CD4-positive, alpha-beta T cell treated with Interleukin-6 for 4 hours (primary cell): ENCODE measurements around the gene ZFP92.
"Not testable (repeated sequence)": the region's sequence is repeated elsewhere in the genome, so short reads cannot be mapped to it uniquely, and the experiment has no call there.

Experiments
- DNase-seq: peaks from one replicate; pipeline ENCODE4 v3.0.0-alpha.2; 2020; ENCODE audit warnings: mixed read lengths

The ZFP92 gene, protein sequence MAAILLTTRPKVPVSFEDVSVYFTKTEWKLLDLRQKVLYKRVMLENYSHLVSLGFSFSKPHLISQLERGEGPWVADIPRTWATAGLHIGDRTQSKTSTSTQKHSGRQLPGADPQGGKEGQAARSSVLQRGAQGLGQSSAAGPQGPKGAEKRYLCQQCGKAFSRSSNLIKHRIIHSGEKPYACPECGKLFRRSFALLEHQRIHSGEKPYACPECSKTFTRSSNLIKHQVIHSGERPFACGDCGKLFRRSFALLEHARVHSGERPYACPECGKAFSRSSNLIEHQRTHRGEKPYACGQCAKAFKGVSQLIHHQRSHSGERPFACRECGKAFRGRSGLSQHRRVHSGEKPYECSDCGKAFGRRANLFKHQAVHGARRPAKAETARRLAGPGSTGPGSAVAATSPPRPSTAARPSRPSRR

DNA sequence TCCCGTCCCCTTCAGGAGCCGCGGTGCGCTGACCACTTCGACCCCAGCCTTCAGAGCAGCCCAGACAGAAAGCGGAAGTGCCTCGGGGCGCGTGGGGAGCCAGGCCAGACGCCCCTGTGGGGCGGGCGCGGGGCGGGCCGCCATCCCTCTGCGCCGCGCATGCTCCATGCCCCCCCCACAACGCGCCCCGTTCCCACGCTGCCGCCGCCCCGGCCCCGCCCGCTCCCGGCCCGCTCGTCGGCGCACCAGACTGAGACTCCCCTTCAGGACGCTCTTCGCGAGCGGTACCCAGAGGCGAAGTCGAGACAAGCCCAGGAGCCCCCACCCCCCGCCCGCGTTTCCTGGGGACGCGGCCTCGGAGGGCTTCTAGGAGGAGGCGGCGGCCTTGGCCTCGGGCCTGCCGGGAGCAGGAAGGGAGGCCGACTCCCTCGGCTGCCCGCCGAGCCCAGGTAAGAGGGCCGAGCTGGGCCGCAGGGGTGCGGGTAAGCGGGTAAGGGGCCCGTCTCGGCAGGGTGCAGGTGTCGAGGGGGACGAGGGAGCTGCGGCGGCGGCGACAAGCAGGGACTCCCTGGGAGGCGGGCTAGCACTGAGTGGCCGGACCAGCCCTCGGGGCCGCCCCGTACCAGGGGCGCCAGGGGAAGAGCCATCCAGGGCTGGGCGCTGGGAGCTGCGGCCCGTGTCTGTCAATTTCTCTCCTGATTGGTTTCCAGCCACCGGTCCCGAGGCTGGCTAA, at the start of gene ZFP92:
TSS of gene ZFP92 (plus strand) at position 218 of the 733 bp plus-strand sequence. CDS start 6,851 bp downstream, outside the sequence.
- peak; percentile 55 for DNase-seq

DNA sequence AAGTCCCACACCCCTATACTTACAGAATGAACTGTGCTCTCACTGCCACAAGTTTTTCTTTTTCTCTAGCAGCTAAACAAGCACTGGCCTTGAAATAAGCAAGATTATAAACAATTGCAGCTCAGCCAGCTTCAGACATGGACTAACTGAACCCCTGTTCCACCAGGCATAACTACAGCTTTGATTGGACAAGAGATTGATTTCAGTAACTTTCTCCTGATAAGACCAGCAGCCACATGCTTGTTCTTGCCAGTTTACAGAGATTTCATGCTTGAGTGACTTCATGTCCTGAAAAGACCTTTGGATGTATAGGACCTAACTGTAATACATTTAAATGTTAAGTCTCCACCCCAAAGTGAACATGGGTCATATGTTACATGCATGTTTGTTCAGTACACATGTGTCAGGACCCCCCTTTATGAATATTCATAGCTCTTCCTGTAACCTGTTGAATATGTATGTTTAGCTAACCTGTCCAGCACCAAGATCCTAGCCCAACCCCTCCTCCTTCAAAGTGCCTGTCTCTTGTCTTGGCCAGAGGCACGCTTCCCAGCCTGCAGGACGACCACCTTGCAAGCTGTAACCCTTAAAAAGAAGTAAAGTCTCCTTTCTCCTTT, 49.4 kb upstream of the ZFP92 start:
- DNase-seq = no peak

DNA sequence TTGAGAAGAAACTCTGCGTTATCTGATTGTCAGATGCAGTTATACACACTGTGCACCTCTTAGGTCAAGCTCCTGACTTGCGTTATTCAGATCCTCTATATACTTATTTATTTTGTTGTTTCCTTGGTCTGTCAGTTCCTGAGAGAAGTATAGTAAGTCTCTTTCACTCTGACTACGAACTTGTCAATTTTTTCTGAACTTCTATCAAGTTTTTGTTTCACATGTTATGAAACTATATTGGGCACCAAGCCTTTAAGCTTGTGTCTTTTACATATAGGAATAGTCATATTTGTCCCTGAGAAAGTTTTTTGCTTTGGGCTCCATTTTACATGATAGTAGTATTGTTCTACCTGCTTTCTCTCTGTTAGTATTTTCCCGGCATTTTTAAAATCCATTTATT, 45.6 kb upstream of the ZFP92 start:
- no peak for DNase-seq

DNA sequence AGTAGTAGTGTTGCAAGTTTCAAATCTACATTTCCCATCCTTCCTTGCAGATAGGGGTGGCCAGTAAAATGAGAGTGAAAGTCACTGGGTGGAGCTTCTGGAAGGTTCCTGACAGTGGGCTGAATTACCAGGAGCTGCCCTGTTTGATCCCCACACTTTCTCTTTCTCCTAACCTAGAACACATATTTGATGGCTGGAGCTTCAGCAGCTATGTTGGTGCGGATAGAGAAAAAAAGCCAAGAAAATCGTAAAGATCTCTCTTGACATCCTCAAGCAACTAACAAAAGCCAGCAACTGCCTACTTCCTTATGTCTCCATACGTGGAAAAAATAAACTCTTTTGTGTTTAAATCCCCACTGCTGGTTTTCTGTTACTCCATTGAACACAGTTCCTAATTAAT, 45.2 kb upstream of the ZFP92 start:
- DNase-seq = no peak

DNA sequence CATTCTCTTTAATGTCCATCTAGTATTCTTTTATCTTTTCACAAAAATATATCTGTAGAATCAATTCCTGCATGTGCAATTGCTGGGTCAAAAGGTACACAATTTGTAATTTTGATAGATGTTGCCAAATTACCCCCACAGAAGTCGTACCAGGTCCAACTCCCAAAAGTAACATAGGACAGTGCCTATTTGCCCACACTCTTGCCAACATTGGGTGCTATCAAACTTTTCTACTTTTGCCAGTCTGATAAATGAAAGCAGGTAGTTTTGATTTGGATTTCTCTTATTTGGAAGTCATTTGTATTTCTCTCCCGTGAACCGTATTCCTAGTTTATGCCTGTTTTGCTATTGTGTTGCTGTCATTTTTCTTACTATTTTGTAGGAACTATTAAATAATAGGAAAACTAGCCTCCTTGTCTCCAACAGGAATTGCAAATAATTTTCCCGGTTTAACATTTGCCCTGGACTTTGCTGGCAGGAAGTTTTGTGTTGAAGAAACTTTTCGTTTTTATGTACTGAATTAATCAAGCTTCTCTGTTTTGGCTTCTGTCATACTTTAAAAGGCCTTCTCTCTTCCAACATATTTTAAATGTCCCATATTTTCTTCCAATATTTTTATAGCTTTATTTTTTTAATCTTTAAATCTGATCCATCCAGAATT, 44.3 kb upstream of the ZFP92 start:
- DNase-seq = no peak

DNA sequence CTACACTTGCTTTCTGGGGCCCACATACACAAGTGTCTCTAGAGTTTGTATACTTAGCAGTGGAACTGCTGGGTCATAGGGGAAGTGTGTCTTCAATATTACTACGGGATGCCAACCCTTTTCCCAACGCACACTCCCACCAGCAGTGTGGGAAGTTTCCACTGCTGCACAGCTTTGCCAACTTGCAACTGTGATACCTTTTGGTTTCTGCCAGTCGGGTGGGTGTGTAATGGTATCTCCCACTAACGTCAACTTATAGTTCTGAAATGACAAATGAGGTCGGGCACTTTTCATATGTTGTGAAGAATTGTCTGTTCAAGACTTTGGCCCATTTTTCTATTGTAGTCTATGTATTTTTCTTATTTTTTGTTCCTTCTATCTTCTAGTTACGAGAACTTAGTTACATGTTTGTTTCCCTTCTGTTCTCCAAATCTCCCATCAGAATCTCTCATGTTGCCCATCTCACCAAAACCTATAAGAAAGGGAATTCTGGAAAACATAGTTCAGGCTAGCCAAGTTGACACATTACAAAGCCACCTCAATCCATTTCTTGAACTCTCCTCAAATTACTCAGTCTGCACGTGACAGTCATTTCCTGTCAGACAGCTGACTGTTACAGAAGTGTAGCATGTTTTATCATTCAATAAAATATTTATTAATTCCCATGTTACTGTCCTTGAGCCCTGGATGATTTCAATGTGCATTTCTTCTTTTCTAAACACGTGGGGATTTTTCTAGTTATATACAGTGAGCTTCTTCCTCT, 40.8 kb upstream of the ZFP92 start:
- DNase-seq = no peak

DNA sequence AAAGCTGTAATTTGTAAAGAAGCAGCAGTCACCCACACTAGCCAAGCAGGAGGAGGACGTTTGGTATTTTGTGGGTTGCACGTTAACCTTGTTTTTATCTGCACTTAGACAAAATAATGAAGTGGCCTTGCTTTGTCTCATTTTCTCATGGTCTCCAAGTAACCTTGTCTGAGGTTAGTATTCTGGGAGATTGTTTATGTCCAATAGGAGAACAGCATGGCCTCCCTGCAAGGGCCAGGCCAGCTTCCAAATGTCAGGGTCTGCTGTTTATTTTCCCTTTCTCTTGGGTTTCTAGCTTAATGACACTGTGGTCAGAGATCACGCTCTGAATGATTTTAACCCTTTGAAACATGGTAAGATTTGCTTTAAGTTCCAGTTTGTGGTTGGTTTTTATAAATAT, 40.0 kb upstream of the ZFP92 start:
- no peak for DNase-seq

DNA sequence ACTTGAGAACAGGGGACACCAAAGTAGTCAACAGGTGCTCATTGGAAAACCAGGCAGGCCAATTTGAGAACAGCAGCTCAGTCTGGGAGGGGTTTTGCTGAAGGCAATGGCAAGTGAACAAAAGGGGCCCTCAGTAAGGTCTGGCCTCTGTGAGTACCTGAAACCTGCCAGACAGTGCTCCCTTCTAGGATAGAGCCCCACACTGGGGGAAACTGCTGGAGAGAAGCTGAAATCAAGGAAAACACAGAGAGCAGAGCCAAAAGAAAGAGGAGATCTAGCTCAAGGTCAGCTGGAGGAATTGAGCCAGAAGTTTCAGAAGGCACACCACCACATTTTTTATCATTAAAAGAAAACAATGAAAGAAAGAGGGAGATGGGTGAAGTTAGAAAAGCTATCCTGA, 38.3 kb upstream of the ZFP92 start:
- no peak for DNase-seq

DNA sequence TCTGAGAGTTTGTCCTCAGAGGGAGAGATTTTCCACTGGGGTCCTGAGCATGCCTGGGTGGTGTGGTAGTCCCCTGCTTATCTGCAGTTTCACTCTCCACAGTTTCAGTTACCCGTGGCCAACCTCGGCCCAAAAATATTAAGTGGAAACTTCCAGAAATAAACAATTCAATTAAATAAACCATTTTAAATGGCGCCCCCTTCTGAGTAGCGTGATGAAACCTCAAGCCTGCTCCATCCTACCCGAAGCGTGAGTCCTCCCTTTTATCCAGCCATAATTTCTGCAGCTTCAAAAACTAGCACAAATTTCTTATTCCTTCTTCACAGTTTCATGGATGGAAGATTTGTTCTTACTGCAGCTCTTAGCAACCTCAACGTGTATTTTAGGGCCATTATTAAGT, 36.8 kb upstream of the ZFP92 start:
- DNase-seq = no peak

DNA sequence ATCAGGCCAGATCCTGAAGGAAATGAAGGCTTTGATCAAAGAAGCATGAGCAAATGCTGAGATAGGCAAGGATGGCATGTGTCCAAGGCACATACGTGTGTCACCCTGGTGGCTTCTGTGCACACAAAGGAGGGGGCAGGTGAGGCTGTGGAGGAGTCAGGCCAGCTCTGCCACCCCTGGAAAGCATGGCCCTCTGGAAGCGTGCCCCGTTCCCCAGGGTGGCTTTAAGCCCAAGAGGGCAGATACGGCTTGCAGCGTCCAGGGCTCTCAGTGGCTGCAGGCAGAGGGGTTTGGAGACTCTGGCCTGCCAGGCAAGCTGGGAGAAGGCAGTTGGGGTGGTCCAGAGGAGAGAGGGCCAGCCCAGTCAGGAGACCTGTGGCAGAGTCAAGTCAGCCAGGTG, 35.7 kb upstream of the ZFP92 start:
- no peak for DNase-seq

DNA sequence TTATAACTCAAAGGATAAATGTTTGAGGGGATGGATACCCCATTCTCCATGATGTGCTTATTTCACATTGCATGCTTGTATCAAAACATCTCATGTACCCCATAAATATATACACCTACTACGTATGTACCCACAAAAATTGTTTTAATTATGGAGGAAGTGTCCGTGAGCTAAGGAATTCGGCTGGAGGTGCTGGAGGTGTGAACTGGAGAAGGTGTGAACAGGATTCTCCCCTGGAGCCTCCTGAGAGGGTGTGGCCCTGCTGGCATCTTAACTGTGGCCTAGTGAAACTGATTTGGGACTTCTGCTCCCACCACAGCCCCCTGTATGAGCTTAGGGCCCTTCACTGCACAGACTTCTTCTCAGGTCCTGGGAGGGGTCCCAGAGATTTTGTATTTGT, 33.5 kb upstream of the ZFP92 start:
- DNase-seq = no peak

DNA sequence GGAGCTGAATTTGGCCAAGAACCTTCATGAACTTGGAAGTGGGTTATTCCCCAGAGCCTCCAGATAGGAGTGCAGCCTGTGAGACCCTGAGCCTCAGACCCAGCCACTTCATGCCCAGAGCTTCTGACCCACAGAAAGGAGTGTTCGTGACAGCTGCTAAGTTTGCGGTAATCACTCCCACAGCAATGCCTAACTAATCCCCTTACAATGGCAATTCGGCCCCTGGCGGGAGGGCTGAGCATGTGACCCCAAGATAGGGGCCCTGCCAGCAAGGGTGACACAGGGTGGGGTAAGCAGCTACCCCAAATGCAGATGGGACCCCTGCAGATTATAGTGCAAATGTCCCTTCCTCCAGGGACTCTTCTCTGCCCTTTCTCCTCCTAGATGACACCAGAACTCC, 32.7 kb upstream of the ZFP92 start:
- no peak for DNase-seq

DNA sequence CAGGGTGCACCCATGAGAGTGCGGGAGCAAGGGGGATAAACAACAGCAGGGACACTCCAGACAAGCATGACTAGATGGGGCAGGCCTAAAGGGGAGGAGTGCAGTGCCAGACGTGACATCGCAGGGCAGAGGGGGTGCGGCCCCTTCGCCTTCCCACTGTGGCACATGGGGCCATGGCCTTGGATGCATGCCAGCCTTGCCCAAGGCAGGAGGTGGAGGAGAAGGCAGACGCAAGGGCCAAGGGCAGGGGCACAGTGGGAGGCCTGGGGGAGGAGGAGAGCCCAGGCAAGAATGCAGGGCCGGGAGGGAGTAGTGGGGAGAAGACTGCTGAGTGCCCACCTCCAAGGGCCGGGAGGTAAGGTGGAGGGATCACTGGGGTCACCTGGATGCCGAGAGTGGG, 31.8 kb upstream of the ZFP92 start:
- no peak for DNase-seq

DNA sequence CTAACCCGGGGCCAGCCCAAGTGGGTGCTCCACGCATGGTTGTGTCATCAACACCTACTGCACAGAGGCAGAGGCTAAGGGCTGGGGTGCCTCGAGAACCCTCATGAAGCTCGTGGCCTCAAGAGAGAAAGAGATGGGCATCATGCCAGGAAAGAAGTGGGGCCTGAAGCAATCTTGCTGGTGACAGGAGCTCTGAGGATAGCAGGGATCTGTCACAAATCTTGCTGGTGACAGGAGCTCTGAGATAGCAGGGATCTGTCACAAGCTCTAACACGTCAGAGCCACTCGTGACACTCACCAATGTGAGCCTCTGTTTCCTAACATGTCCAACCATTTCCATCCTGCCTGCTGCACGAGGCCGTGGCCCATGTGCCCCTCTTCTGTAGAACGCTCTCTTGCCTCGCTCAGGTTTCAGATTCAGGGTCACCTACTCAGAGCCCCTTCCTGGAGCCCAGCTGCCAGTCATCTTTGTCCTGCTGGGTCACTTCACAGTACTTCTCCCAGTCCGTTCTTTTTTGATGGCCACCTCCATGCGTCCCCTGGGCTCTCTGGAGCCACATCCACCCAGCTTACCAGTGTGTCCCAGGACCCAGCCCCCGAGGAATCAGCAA, 31.2 kb upstream of the ZFP92 start:
- DNase-seq = no peak

DNA sequence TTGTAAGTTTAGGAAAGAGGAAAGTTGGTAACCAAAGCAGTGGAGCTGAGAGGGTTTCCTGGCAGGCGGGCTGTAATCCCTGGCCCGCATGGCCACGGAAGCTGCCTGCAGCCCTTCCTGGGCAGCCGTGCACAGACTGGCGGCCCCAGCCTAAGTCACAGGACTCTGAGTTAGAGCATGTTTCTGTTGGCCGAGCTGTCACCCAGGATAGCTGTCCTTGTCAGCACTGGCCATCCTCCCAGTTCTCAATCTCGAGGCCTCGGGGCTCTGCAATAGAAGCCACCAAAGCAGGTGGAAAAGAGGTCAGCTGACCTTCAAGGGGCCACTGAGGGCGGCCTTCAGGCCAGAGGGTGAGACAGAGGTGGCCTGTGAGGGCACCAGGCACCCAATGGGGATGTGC, 30.6 kb upstream of the ZFP92 start:
- DNase-seq = no peak

DNA sequence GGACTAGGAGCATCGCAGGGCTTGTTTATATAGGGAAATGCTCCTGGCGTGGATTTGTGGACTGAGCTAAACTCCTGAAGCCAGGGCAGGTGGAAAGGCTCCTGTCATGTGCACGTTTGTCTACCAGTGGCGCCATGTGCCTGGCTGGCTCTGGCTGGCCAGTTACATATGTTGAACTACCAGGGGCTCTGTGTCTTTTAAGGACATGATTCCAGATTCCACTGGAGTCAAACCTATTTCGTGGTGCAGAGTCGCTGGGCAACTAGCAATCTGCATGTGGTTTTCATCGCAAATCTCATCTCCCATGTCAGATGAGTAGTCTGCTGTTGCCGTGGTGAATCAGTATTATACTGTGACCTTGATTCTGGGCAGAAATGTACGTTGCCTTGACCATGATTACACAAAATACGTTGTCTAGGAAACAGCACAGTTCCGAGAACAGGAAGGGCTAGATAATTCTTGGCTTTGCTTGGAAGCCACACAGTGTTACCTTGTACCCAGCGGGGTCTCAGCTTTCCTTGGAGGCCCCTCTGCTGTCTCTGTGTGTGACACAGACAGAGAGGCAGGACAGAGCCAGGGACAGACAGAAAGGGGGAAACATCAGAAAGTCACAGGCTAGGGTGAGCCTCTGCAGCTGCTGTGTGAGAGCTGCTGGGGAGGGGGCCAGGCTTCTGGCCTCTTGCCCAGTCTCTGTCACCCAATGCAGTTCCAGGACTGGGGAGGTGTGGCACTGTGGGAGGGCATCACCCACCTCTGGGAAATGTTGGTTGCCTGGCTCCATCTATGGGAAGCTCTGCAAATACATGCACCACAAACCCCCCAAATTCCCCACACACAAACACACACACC, 29.4 kb upstream of the ZFP92 start:
- peak; percentile 23 for DNase-seq

DNA sequence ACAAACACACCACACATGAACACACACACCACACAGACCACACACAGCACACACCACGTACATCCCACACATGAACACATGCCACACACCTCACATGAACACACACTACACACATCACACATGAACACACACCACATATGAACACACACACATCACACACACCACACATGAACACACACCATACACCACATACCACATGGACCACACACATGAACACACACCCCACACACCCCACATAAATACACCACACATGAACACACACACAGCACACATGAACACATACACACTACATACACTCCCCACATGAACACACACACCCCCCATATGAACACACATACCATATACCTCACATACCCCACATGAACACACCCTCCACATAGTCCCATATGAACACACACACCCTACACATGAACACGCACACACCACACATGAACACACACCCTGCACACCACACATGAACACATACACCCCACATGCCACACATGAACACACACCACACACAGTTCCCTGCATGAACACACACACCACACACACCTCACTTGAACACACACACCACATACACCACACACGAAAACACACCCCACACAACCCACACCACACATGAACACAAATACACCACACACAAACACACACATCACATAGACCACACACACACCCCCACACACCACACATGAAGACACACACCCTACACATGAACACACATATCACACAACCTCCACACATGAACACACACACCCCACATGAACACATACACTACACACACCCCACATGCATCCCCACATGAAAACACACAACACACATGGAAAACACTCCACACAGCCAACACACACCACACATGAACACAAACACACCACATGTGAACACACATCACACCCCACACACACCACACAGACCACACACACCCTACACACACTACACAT, 28.4 kb upstream of the ZFP92 start:
- no peak for DNase-seq

DNA sequence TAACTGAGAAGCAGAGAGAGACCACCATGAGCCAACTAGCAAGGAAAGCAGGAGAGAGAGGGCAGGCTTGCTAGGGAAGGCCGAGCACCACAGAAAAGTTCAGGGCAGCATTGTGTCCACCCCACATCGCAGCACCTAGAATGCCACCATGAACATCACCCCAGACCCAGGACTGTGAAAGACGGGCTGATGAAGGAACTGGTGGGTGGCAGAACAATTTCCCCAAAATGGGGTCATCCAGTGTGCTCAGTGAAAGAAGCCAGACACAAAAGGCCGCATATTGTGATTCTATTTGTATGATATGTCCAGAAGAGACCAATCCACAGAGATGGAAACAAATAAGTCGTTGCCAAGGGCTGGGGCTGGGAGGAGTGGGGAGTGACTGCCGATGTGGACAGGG, 26.9 kb upstream of the ZFP92 start:
- DNase-seq = no peak

DNA sequence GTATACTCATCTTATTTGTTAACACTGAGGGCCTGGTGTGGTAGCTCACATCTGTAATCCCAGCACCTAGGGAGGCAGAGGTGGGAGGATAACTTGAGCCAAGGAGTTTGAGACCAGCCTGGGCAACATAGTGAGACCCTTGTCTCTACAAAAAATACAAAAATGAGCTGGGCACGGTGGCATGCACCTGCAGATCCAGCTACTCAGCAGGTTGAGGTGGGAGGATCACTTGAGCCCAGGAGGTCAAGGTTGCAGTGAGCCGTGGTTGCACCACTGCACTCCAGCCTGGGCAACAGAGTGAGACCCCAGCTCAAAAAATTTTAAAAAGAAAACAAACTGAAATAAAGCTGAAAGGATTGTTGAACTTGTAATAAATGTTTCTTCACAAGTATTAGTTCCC, 26.3 kb upstream of the ZFP92 start:
- not testable (repeated sequence) for DNase-seq

DNA sequence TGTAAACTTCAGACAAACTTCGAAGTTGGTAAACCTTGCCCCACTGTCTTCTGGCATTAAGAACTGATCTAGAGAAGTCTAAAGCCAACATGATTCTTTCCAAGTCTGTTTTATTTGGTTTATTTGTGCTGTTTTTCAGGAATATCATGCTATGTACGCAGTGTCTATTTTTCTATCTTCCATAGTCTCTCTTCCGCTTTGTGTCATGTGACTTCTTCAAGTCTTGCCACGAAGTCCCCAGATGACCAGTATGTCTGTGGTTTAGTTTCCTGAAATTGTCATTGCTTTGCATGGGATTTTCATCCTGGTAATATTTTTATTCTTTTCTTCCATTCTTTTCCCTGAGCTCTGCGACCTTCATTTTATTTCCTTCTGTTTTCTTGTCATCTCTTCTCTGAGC, 25.2 kb upstream of the ZFP92 start:
- DNase-seq = no peak
